Measurements from ENCODE around the gene PSMD1.

PSMD1 gene

DNA sequence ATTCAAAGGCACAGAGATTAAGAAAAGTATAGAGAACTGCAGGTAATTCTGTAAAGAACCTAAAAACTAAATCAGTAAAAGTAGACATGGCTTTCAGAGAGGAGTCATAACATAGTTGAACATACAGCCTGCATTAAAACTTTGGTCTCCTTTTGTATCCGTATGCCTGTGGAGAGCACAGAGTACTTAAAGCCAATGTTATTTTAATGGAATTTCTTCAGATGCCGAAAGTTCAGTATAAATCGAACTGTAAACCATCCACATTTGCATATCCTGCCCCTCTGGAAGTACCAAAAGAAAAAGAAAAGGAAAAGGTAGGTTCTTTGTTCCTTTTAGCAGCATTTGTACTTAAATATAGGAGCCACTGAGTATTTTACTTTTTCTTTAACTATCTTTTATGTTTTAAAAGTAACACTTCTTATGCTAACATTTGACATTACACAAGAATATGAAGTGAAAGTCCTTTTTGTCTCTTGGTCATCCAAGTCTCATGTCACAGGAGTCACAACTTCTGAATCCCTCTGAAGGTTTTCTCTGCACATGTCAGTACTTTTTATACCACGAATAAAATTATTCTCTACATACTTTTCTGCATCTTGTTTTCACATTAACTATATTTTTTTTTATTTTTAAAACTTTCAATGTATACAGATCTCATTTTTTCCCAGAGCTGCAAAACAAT, 106.9 kb downstream of the PSMD1 start:
- no peaks in the 10 kb centered on the region for H3K4me1 ChIP-seq (ENCODE audit: low read length)
- no peak overlapping the region for H3K4me3 ChIP-seq (ENCODE audit: low read length)
- no peak overlapping the region for H2AFZ ChIP-seq (ENCODE audit: low read depth, low read length)
- no peaks in the 10 kb centered on the region for H4K20me1 ChIP-seq (ENCODE audit: insufficient read depth, low read length)
- no peak overlapping the region for H3K27ac ChIP-seq (ENCODE audit: low read length)
- H3K27me3 ChIP-seq (ENCODE audit: low read depth, low read length): no peaks in the 10 kb centered on the region
- TF ChIP-seq, protein P1, sequence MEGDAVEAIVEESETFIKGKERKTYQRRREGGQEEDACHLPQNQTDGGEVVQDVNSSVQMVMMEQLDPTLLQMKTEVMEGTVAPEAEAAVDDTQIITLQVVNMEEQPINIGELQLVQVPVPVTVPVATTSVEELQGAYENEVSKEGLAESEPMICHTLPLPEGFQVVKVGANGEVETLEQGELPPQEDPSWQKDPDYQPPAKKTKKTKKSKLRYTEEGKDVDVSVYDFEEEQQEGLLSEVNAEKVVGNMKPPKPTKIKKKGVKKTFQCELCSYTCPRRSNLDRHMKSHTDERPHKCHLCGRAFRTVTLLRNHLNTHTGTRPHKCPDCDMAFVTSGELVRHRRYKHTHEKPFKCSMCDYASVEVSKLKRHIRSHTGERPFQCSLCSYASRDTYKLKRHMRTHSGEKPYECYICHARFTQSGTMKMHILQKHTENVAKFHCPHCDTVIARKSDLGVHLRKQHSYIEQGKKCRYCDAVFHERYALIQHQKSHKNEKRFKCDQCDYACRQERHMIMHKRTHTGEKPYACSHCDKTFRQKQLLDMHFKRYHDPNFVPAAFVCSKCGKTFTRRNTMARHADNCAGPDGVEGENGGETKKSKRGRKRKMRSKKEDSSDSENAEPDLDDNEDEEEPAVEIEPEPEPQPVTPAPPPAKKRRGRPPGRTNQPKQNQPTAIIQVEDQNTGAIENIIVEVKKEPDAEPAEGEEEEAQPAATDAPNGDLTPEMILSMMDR (IDR thresholded peaks at IDR 0.05; ENCODE audit: low read depth, low read length): no peak
- TF ChIP-seq EZH2phosphoT487 (IDR thresholded peaks at IDR 0.05; ENCODE audit: low read depth): no peak
- H3K36me3 ChIP-seq (replicated peaks; ENCODE audit: low read depth, low read length): peaks cover 14% of the 10 kb centered on the region
- H3K9me3 ChIP-seq (ENCODE audit: insufficient read depth, low read length): no peaks in the 10 kb centered on the region
- H3K4me2 ChIP-seq (ENCODE audit: low read length): no peak overlapping the region
- H3K79me2 ChIP-seq (ENCODE audit: low read length): no peaks in the 10 kb centered on the region
- H3K9ac ChIP-seq (ENCODE audit: low read length): no peak overlapping the region

DNA sequence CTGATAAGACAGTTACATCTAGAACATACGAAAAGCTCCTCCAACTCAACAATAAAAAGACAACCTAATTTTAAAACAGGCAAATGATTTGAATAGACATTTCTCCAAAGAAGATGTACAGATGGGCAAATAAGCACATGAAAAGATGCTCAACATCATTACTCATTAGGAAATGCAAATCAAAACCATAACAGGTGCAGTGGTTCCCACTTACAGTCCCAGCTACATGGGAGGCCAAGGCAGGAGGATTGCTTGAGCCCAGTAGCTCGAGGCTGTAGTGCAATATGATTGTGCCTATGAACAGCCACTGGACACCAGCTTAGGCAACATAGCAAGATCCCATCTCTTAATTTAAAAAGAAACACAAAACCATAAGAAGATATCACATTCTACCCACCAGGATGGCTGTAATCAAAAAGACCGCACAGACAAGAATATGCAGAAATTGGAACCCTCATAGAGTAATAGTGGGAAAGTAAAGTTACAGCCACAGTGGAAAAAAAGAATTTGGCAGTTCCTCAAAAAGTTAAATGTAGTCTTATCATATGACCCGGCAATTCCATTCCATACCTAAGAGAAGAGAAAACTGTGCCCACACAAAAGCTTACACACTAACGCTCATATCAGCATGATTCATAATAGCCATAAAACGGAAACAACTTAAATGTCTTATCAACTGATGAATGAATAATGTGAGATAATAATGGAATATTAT, 111.2 kb downstream of the PSMD1 start:
- Histone ChIP-seq H3K9me3 (ENCODE audit: insufficient read depth, low read length) (no peaks in the 10 kb centered on the region), H3K27ac (ENCODE audit: low read length) (no peak overlapping the region), H3K4me2 (ENCODE audit: low read length) (no peak overlapping the region), H3K79me2 (ENCODE audit: low read length) (no peaks in the 10 kb centered on the region), H2AFZ (ENCODE audit: low read depth, low read length) (no peak overlapping the region), H3K36me3 (replicated peaks; ENCODE audit: low read depth, low read length) (peaks cover 28% of the 10 kb centered on the region), H3K4me1 (ENCODE audit: low read length) (no peaks in the 10 kb centered on the region), H3K27me3 (ENCODE audit: low read depth, low read length) (no peaks in the 10 kb centered on the region), H3K4me3 (ENCODE audit: low read length) (no peak overlapping the region), H3K9ac (ENCODE audit: low read length) (no peak overlapping the region), H4K20me1 (ENCODE audit: insufficient read depth, low read length) (no peaks in the 10 kb centered on the region)
- TF ChIP-seq, protein P1 (IDR thresholded peaks at IDR 0.05; ENCODE audit: low read depth, low read length): no peak
- no peak for TF ChIP-seq EZH2phosphoT487 (IDR thresholded peaks at IDR 0.05; ENCODE audit: low read depth)

DNA sequence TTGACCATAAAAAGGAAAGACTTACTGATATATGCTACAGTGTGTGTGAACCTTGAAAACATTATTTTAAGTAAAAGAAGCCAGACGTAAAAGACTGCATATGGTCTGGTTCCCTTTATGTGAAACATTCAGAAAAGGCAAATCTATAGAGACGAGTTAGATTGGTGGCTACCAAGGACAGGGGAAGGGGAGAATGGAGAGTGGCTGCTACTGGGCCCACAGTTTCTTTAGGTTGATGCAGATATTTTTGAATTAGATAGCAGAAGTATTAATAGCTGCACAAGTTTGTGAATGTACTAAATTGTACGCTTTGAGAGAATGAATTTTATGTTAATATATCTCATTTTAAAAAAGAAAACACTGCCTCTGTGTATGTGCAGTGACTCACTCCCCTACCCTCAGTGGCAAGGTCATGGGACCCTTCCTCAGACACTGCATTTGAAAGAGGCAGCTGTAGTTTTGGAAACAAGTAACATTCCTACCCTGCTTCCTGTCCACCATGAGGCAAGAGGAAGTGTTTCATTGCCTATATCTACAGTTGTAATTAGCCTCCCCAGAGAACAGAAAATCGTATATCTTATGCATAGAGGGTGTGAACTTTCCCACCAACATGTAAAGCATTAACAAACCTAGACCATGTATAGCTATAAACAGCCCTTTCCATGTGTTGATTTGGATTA, 111.9 kb downstream of the PSMD1 start:
- TF ChIP-seq, protein P1 (IDR thresholded peaks at IDR 0.05; ENCODE audit: low read depth, low read length): no peak
- no peak for TF ChIP-seq EZH2phosphoT487 (IDR thresholded peaks at IDR 0.05; ENCODE audit: low read depth)
- no peak overlapping the region for H3K27ac ChIP-seq (ENCODE audit: low read length)
- peaks cover 28% of the 10 kb centered on the region for H3K36me3 ChIP-seq (replicated peaks; ENCODE audit: low read depth, low read length)
- no peaks in the 10 kb centered on the region for H3K9me3 ChIP-seq (ENCODE audit: insufficient read depth, low read length)
- no peak overlapping the region for H3K4me3 ChIP-seq (ENCODE audit: low read length)
- H3K79me2 ChIP-seq (ENCODE audit: low read length): no peaks in the 10 kb centered on the region
- no peak overlapping the region for H3K9ac ChIP-seq (ENCODE audit: low read length)
- no peak overlapping the region for H3K4me2 ChIP-seq (ENCODE audit: low read length)
- H2AFZ ChIP-seq (ENCODE audit: low read depth, low read length): no peak overlapping the region
- no peaks in the 10 kb centered on the region for H3K27me3 ChIP-seq (ENCODE audit: low read depth, low read length)
- no peaks in the 10 kb centered on the region for H3K4me1 ChIP-seq (ENCODE audit: low read length)
- no peaks in the 10 kb centered on the region for H4K20me1 ChIP-seq (ENCODE audit: insufficient read depth, low read length)

DNA sequence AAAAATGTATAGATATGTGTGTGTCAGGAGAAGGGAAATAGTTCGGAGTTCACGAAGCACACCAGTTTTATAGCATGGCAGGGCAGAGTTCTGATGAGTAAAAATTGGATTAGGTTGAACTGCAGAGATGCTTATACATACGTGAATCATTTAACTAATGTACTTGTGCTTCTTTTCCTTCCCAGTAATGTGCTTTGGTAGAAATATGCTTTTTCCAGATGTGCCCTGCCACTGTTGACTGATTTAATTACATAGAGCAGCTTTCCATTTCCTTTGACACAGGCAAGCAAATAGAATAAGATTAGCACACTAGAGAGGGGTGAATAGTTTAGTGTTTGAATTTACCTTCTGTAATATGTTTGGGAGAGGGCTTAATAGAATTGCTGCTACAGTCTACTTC, 112.8 kb downstream of the PSMD1 start:
- Histone ChIP-seq H3K27ac (ENCODE audit: low read length) (no peak overlapping the region), H3K9ac (ENCODE audit: low read length) (no peak overlapping the region), H3K9me3 (ENCODE audit: insufficient read depth, low read length) (no peaks in the 10 kb centered on the region), H3K4me1 (ENCODE audit: low read length) (no peaks in the 10 kb centered on the region), H4K20me1 (ENCODE audit: insufficient read depth, low read length) (no peaks in the 10 kb centered on the region), H3K79me2 (ENCODE audit: low read length) (no peaks in the 10 kb centered on the region), H3K4me2 (ENCODE audit: low read length) (no peak overlapping the region), H3K27me3 (ENCODE audit: low read depth, low read length) (no peaks in the 10 kb centered on the region), H3K36me3 (replicated peaks; ENCODE audit: low read depth, low read length) (peaks cover 28% of the 10 kb centered on the region), H3K4me3 (ENCODE audit: low read length) (no peak overlapping the region), H2AFZ (ENCODE audit: low read depth, low read length) (no peak overlapping the region)
- TF ChIP-seq EZH2phosphoT487 (IDR thresholded peaks at IDR 0.05; ENCODE audit: low read depth): no peak
- TF ChIP-seq, protein P1 (IDR thresholded peaks at IDR 0.05; ENCODE audit: low read depth, low read length): no peak

All from OCI-LY3 (cell line).